ENCODE data around the gene PRRG4. TPM values are rescaled to one million over a fixed set of nuclear protein-coding genes. Genes with fewer than 3 reads are reported as not detected.

PRRG4 gene
- total RNA-seq, 1 experiment from 2014 or later: 11.5 TPM

DNA sequence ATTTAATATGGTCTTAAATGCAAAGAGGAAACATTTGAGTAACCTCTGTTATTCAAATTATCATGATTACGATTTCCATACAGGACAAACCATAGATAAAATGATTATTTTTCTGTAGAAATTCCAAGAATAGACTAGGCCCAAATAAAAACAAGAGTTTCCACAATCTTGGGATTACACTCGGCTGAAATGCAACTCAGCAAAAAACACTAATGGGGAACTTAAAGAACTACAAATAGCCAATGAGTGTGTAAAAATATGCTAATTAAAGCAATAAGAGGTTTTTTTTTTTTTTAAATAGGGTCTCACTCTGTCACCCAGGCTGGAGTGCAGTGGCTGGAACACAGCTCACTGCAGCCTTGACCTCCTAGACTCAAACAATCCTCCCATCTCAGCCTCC is 10.5 kb upstream of the PRRG4 start:
- no TSS peak for BruUV-seq (replicated peaks)
- no peaks in the 10 kb centered on the region for H3K9me2 ChIP-seq (ENCODE audit: insufficient read depth)
- H3K4me1 ChIP-seq (replicated peaks; ENCODE audit: insufficient read depth): peaks cover 41% of the 10 kb centered on the region
- no peaks in the 10 kb centered on the region for H3K27me3 ChIP-seq (ENCODE audit: insufficient read depth, low read depth)
- peaks cover 8% of the 10 kb centered on the region; the same call in 1 of the 2 replicates for H3K9me3 ChIP-seq (ENCODE audit: insufficient read depth, low read depth)
- H3K4me2 ChIP-seq: no peak overlapping the region
- no peak overlapping the region for H3K4me3 ChIP-seq
- no peaks in the 10 kb centered on the region for H3K36me3 ChIP-seq (ENCODE audit: low read depth)
- H3F3A ChIP-seq (ENCODE audit: insufficient read depth, low read depth): peaks cover 15% of the 10 kb centered on the region
- H4K20me1 ChIP-seq (ENCODE audit: insufficient read depth): no peaks in the 10 kb centered on the region
- DNase-seq: no peak
- intact Hi-C loops (cut with micrococcal nuclease; ENCODE audit: unreplicated experiment): no loop called here
- TF ChIP-seq EZH2 (IDR thresholded peaks at IDR 0.05; ENCODE audit: low read depth): no peak
- TF ChIP-seq, protein P1, sequence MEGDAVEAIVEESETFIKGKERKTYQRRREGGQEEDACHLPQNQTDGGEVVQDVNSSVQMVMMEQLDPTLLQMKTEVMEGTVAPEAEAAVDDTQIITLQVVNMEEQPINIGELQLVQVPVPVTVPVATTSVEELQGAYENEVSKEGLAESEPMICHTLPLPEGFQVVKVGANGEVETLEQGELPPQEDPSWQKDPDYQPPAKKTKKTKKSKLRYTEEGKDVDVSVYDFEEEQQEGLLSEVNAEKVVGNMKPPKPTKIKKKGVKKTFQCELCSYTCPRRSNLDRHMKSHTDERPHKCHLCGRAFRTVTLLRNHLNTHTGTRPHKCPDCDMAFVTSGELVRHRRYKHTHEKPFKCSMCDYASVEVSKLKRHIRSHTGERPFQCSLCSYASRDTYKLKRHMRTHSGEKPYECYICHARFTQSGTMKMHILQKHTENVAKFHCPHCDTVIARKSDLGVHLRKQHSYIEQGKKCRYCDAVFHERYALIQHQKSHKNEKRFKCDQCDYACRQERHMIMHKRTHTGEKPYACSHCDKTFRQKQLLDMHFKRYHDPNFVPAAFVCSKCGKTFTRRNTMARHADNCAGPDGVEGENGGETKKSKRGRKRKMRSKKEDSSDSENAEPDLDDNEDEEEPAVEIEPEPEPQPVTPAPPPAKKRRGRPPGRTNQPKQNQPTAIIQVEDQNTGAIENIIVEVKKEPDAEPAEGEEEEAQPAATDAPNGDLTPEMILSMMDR (conservative IDR thresholded peaks at IDR 0.05): no peak
- no peak overlapping the region for H2AFZ ChIP-seq
- H3K79me2 ChIP-seq (ENCODE audit: low read depth): no peaks in the 10 kb centered on the region
- CTCF ChIA-PET: no interaction called here
- no peak overlapping the region for H3K27ac ChIP-seq
- POLR2A ChIA-PET (ENCODE audit: unreplicated experiment): no interaction called here

DNA sequence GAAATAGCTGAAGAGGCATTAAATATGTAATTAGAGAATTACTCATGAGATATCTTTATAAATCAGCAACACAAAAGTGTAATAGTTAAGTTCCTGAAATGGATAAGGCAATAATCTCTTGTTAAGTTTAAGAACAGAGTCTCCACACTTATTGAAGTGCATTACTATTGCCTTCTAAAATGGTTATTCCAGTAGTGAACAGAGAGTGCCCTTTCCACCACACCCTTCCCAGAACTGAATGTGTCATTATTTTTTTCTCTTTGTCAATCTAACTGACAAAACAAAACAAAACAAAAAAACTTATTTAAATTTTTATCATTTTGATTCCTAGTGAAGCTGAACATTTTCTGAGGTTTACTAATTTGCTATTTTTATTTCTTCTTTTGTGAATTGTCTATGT is 9.2 kb upstream of the PRRG4 start:
- no peaks in the 10 kb centered on the region for H4K20me1 ChIP-seq (ENCODE audit: insufficient read depth)
- no peak overlapping the region for H3K4me3 ChIP-seq
- BruUV-seq (replicated peaks): no TSS peak
- ChIA-PET POLR2A (ENCODE audit: unreplicated experiment) (no interaction called here), CTCF (no interaction called here)
- peak overlapping the region; percentile 49 for H3K27ac ChIP-seq
- no peak overlapping the region for H2AFZ ChIP-seq
- no peak for DNase-seq
- H3K27me3 ChIP-seq (ENCODE audit: insufficient read depth, low read depth): no peaks in the 10 kb centered on the region
- H3K36me3 ChIP-seq (ENCODE audit: low read depth): no peaks in the 10 kb centered on the region
- peaks cover 8% of the 10 kb centered on the region; the same call in 1 of the 2 replicates for H3K9me3 ChIP-seq (ENCODE audit: insufficient read depth, low read depth)
- H3K4me1 ChIP-seq (replicated peaks; ENCODE audit: insufficient read depth): peaks cover 41% of the 10 kb centered on the region
- peaks cover 15% of the 10 kb centered on the region for H3F3A ChIP-seq (ENCODE audit: insufficient read depth, low read depth)
- intact Hi-C loops (cut with micrococcal nuclease; ENCODE audit: unreplicated experiment): no loop called here
- no peak overlapping the region for H3K4me2 ChIP-seq
- TF ChIP-seq, protein P1 (conservative IDR thresholded peaks at IDR 0.05): no peak
- no peak for TF ChIP-seq EZH2 (IDR thresholded peaks at IDR 0.05; ENCODE audit: low read depth)
- H3K9me2 ChIP-seq (ENCODE audit: insufficient read depth): no peaks in the 10 kb centered on the region
- no peaks in the 10 kb centered on the region for H3K79me2 ChIP-seq (ENCODE audit: low read depth)

DNA sequence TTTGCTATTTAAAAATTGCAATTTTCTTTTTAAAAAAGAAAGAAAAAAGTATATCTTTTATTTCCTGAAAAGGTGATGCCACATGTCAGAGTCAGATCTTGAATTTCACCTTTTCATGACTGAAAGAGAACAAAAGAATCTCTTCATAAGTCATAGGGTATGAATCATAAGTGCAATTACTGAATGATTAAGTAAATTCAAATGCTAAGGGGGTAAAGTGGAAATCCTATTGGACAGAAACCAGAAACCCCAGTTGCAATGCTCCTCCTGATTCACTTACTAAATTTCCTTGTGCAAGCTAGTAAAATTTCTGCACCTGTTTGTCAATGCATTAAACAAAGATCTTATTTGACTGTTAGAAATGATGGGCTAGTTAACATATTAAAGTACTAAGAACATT is 8.2 kb upstream of the PRRG4 start:
- ChIA-PET POLR2A (ENCODE audit: unreplicated experiment) (no interaction called here), CTCF (no interaction called here)
- Histone ChIP-seq H3F3A (ENCODE audit: insufficient read depth, low read depth) (peaks cover 15% of the 10 kb centered on the region), H3K27ac (peak overlapping the region; percentile 49), H3K9me2 (ENCODE audit: insufficient read depth) (no peaks in the 10 kb centered on the region), H2AFZ (no peak overlapping the region), H3K79me2 (ENCODE audit: low read depth) (no peaks in the 10 kb centered on the region), H3K4me3 (no peak overlapping the region), H3K4me2 (peak overlapping the region; percentile 46), H3K36me3 (ENCODE audit: low read depth) (no peaks in the 10 kb centered on the region), H3K27me3 (ENCODE audit: insufficient read depth, low read depth) (no peaks in the 10 kb centered on the region), H3K9me3 (ENCODE audit: insufficient read depth, low read depth) (peaks cover 8% of the 10 kb centered on the region; the same call in 1 of the 2 replicates), H3K4me1 (replicated peaks; ENCODE audit: insufficient read depth) (peaks cover 41% of the 10 kb centered on the region), H4K20me1 (ENCODE audit: insufficient read depth) (no peaks in the 10 kb centered on the region)
- intact Hi-C loops (cut with micrococcal nuclease; ENCODE audit: unreplicated experiment): no loop called here
- no TSS peak for BruUV-seq (replicated peaks)
- TF ChIP-seq, protein P1 (conservative IDR thresholded peaks at IDR 0.05): no peak
- TF ChIP-seq EZH2 (IDR thresholded peaks at IDR 0.05; ENCODE audit: low read depth): no peak
- DNase-seq: peak in 1 of 2 experiments; percentile 95

Measured in PC-9 (cell line).